Type B pancreatic cell (in vitro differentiated cells): ENCODE data around the gene PIWIL1. TPM values are rescaled to one million over a fixed set of nuclear protein-coding genes. Genes with fewer than 3 reads are reported as not detected.

Experiments
- DNase-seq: peaks from one replicate; pipeline ENCODE4 v3.0.0; 2021; ENCODE audit warnings: mixed read lengths; ENCODE audit not compliant: unreplicated experiment; ENCODE audit errors: extremely low spot score
- H3K27ac Mint-ChIP-seq: 2 replicates; pipeline ENCODE4 v1.8.0; 2021; ENCODE audit warnings: mild to moderate bottlenecking, mixed read lengths
- H3K27me3 Mint-ChIP-seq: 2 replicates; pipeline ENCODE4 v1.8.0; 2021; ENCODE audit warnings: mixed read lengths
- H3K36me3 Mint-ChIP-seq: 2 replicates; pipeline ENCODE4 v1.8.0; 2021; ENCODE audit warnings: mixed read lengths
- H3K4me1 Mint-ChIP-seq: one replicate; pipeline ENCODE4 v1.8.0; 2021; ENCODE audit warnings: mixed read lengths; ENCODE audit not compliant: unreplicated experiment
- H3K4me3 Mint-ChIP-seq: 2 replicates; pipeline ENCODE4 v1.8.0; 2021; ENCODE audit warnings: mild to moderate bottlenecking, mixed read lengths
- H3K9me3 Mint-ChIP-seq: 2 replicates; pipeline ENCODE4 v1.8.0; 2021; ENCODE audit warnings: mixed read lengths
- total RNA-seq: library from RNA; stranded (reverse); gene quantifications from 2 replicates; pipeline ENCODE4 v1.2.1, GENCODE V29; 2021; ENCODE audit warnings: low replicate concordance
- TF ChIP-seq, protein P1 (sequence below): fragments of 200-600 bp; sonication (generic); conservative IDR thresholded peaks from 2 replicates; pipeline ENCODE4 v1.5.0; 2021; ENCODE audit warnings: antibody characterized with exemption, mild to moderate bottlenecking

The PIWIL1 gene
- total RNA-seq, 1 donor from 2014 or later: not detected

- Mint-ChIP-seq H3K27ac (no peak overlapping the region), H3K4me3 (no peak overlapping the region), H3K36me3 (peaks cover 4% of the 10 kb centered on the region), H3K9me3 (no peaks in the 10 kb centered on the region), H3K27me3 (peaks cover 32% of the 10 kb centered on the region), H3K4me1 (peaks cover 7% of the 10 kb centered on the region)
- no peak for DNase-seq
- TF ChIP-seq, protein P1, sequence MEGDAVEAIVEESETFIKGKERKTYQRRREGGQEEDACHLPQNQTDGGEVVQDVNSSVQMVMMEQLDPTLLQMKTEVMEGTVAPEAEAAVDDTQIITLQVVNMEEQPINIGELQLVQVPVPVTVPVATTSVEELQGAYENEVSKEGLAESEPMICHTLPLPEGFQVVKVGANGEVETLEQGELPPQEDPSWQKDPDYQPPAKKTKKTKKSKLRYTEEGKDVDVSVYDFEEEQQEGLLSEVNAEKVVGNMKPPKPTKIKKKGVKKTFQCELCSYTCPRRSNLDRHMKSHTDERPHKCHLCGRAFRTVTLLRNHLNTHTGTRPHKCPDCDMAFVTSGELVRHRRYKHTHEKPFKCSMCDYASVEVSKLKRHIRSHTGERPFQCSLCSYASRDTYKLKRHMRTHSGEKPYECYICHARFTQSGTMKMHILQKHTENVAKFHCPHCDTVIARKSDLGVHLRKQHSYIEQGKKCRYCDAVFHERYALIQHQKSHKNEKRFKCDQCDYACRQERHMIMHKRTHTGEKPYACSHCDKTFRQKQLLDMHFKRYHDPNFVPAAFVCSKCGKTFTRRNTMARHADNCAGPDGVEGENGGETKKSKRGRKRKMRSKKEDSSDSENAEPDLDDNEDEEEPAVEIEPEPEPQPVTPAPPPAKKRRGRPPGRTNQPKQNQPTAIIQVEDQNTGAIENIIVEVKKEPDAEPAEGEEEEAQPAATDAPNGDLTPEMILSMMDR: no peak
Observed at GRCh38 chr12:130372936-130373335, 35.2 kb downstream of the PIWIL1 start.

DNA sequence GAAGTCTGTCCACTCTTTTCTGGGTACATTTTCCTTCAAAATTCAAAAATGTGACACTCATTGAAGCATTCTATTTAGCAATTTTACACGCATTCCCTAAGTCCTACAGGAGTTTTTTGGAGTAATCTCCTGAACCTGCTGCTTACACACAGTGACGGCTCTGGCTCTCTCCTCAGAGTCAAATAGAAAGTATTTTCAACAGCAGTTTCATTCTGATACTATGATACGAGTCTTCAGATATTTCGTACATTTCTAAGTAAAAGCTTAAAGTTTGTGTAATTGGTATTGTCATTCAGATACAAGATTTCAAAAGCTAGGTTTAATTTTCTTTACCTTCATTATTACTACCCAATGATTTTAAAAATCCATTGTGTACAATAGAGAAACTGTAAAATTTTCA, 36.4 kb downstream of the PIWIL1 start:
- H3K9me3 Mint-ChIP-seq: no peaks in the 10 kb centered on the region
- peaks cover 7% of the 10 kb centered on the region for H3K4me1 Mint-ChIP-seq
- H3K27ac Mint-ChIP-seq: no peak overlapping the region
- H3K27me3 Mint-ChIP-seq: peaks cover 36% of the 10 kb centered on the region
- DNase-seq: no peak
- no peak overlapping the region for H3K4me3 Mint-ChIP-seq
- TF ChIP-seq, protein P1: no peak
- H3K36me3 Mint-ChIP-seq: peaks cover 4% of the 10 kb centered on the region

GRCh38 chr12:130375296-130376287, 37.9 kb downstream of the PIWIL1 start:
- H3K27ac Mint-ChIP-seq: no peak overlapping the region
- H3K9me3 Mint-ChIP-seq: no peaks in the 10 kb centered on the region
- H3K4me1 Mint-ChIP-seq: no peaks in the 10 kb centered on the region
- peaks cover 33% of the 10 kb centered on the region for H3K27me3 Mint-ChIP-seq
- TF ChIP-seq, protein P1: no peak
- H3K4me3 Mint-ChIP-seq: no peak overlapping the region
- H3K36me3 Mint-ChIP-seq: no peaks in the 10 kb centered on the region
- no peak for DNase-seq

GRCh38 chr12:130382818-130383217, 45.1 kb downstream of the PIWIL1 start:
- Mint-ChIP-seq H3K4me3 (no peak overlapping the region), H3K4me1 (no peaks in the 10 kb centered on the region), H3K27me3 (peaks cover 15% of the 10 kb centered on the region), H3K36me3 (no peaks in the 10 kb centered on the region), H3K9me3 (peaks cover 6% of the 10 kb centered on the region), H3K27ac (no peak overlapping the region)
- TF ChIP-seq, protein P1: no peak
- no peak for DNase-seq

DNA sequence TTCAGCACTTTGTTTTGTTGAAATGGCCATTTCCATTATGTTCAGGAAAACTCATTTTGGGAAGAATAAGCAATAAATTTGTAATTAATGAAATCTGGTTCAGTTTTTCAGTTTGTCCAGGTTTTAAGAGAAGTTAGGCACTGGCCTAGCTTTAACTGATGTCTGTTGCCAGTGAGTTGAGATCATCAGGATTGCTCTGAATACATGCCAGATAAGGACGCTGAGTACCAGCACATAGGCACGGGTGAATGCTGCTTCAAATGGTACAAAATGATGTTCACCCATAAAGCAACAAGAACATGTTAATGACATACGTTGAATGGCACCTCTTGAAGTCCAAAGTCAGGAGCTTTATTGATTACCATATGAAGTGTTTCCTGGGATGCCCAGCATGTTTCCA, 46.5 kb downstream of the PIWIL1 start:
- Mint-ChIP-seq H3K27ac (no peak overlapping the region), H3K9me3 (peaks cover 6% of the 10 kb centered on the region), H3K4me1 (no peaks in the 10 kb centered on the region), H3K36me3 (no peaks in the 10 kb centered on the region), H3K27me3 (peaks cover 11% of the 10 kb centered on the region), H3K4me3 (no peak overlapping the region)
- DNase-seq: no peak
- TF ChIP-seq, protein P1: no peak
